HCT116 (cell line): ENCODE data around the gene RAD9A.

Source experiments
- CEBPB ChIP-seq: IDR thresholded peaks from 2 replicates; pipeline ENCODE4 v1.6.1; 2012; ENCODE audit warnings: low read depth
- ELF1 ChIP-seq: IDR thresholded peaks from 2 replicates; pipeline ENCODE4 v1.6.1; 2012; ENCODE audit warnings: low read depth, borderline replicate concordance
- EZH2 ChIP-seq: fragments of 200-600 bp; sonication (generic); IDR thresholded peaks from 2 replicates; pipeline ENCODE4 v1.6.1; 2017; ENCODE audit warnings: antibody characterized with exemption, mixed run types
- POLR2A ChIP-seq: IDR thresholded peaks from 2 replicates; pipeline ENCODE4 v1.7.0; 2011; ENCODE audit warnings: borderline replicate concordance; ENCODE audit not compliant: insufficient read depth, insufficient read length; ENCODE audit errors: extremely low read depth
- POLR2AphosphoS5 ChIP-seq: IDR thresholded peaks from 2 replicates; pipeline ENCODE4 v1.6.1; 2011; ENCODE audit warnings: mild to moderate bottlenecking, low read depth, low read length, moderate library complexity
- RAD21 ChIP-seq: IDR thresholded peaks from 2 replicates; pipeline ENCODE4 v1.6.1; 2012; ENCODE audit warnings: low read depth, mild to moderate bottlenecking
- SP1 ChIP-seq: IDR thresholded peaks from 2 replicates; pipeline ENCODE4 v1.6.1; 2012; ENCODE audit warnings: low read depth
- TF ChIP-seq, protein P1 (sequence below), 3 experiments: fragments of 200-600 bp in 1 of 3; sonication (generic) in 1 of 3; IDR thresholded peaks in 2 of 3; conservative IDR thresholded peaks in 1 of 3; 2 replicates each; pipeline ENCODE4 v1.5.1; 2012 to 2017; ENCODE audit warnings: low read depth in 2 of 3, low read length in 2 of 3, antibody characterized with exemption in 1 of 3, borderline replicate concordance in 1 of 3, control low read depth in 1 of 3, mild to moderate bottlenecking in 1 of 3, mixed read lengths in 1 of 3, mixed run types in 1 of 3, moderate library complexity in 1 of 3; ENCODE audit not compliant: insufficient read depth in 1 of 3
- TF ChIP-seq, protein P2 (sequence below): IDR thresholded peaks from 2 replicates; pipeline ENCODE4 v1.6.1; 2012; ENCODE audit warnings: low read depth
- TF ChIP-seq, protein P3 (sequence below): IDR thresholded peaks from 2 replicates; pipeline ENCODE4 v1.6.1; 2011; ENCODE audit warnings: mild to moderate bottlenecking, low read length, moderate library complexity; ENCODE audit not compliant: insufficient replicate concordance; ENCODE audit errors: extremely low read depth

DNA sequence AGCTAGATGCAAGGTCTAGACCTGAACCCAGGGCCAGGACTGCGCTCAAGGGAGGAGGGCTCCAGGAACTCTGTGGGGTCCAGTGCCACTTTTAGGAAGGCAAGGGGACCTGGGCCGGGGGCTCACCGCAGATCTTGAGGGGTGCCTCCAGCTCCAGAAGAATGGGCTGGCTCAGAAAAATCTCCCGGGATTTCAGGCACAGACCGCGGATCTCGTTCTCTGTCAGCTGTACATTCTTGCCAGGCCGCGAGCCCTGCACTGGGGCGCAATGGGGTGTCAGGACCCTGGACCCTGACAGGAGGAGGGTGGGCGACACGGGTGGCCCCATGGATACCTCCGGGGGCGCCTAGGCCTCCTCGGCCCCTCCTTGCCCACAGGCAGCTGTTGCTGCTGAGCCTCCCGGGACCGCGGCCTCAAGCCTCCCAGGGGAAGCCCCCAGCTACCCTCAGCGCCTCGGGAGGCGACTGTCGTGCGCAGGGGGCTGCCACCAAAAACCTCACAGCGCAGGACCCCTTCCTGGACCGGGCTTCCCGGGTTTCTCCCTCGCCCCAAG lies 9.2 kb downstream of the RAD9A start:
- TF ChIP-seq POLR2AphosphoS5 (no peak), POLR2A (no peak), CEBPB (no peak), ELF1 (no peak), RAD21 (no peak), SP1 (no peak), EZH2 (no peak)
- TF ChIP-seq, protein P1, sequence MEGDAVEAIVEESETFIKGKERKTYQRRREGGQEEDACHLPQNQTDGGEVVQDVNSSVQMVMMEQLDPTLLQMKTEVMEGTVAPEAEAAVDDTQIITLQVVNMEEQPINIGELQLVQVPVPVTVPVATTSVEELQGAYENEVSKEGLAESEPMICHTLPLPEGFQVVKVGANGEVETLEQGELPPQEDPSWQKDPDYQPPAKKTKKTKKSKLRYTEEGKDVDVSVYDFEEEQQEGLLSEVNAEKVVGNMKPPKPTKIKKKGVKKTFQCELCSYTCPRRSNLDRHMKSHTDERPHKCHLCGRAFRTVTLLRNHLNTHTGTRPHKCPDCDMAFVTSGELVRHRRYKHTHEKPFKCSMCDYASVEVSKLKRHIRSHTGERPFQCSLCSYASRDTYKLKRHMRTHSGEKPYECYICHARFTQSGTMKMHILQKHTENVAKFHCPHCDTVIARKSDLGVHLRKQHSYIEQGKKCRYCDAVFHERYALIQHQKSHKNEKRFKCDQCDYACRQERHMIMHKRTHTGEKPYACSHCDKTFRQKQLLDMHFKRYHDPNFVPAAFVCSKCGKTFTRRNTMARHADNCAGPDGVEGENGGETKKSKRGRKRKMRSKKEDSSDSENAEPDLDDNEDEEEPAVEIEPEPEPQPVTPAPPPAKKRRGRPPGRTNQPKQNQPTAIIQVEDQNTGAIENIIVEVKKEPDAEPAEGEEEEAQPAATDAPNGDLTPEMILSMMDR (IDR thresholded peaks at IDR 0.05 in 2 of 3, conservative IDR thresholded peaks at IDR 0.05 in 1 of 3; ENCODE audit: borderline replicate concordance in 1 of 3, insufficient read depth in 1 of 3, low read depth in 2 of 3, low read length in 2 of 3): no peak
- TF ChIP-seq, protein P2, sequence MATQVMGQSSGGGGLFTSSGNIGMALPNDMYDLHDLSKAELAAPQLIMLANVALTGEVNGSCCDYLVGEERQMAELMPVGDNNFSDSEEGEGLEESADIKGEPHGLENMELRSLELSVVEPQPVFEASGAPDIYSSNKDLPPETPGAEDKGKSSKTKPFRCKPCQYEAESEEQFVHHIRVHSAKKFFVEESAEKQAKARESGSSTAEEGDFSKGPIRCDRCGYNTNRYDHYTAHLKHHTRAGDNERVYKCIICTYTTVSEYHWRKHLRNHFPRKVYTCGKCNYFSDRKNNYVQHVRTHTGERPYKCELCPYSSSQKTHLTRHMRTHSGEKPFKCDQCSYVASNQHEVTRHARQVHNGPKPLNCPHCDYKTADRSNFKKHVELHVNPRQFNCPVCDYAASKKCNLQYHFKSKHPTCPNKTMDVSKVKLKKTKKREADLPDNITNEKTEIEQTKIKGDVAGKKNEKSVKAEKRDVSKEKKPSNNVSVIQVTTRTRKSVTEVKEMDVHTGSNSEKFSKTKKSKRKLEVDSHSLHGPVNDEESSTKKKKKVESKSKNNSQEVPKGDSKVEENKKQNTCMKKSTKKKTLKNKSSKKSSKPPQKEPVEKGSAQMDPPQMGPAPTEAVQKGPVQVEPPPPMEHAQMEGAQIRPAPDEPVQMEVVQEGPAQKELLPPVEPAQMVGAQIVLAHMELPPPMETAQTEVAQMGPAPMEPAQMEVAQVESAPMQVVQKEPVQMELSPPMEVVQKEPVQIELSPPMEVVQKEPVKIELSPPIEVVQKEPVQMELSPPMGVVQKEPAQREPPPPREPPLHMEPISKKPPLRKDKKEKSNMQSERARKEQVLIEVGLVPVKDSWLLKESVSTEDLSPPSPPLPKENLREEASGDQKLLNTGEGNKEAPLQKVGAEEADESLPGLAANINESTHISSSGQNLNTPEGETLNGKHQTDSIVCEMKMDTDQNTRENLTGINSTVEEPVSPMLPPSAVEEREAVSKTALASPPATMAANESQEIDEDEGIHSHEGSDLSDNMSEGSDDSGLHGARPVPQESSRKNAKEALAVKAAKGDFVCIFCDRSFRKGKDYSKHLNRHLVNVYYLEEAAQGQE: no peak
- TF ChIP-seq, protein P3, sequence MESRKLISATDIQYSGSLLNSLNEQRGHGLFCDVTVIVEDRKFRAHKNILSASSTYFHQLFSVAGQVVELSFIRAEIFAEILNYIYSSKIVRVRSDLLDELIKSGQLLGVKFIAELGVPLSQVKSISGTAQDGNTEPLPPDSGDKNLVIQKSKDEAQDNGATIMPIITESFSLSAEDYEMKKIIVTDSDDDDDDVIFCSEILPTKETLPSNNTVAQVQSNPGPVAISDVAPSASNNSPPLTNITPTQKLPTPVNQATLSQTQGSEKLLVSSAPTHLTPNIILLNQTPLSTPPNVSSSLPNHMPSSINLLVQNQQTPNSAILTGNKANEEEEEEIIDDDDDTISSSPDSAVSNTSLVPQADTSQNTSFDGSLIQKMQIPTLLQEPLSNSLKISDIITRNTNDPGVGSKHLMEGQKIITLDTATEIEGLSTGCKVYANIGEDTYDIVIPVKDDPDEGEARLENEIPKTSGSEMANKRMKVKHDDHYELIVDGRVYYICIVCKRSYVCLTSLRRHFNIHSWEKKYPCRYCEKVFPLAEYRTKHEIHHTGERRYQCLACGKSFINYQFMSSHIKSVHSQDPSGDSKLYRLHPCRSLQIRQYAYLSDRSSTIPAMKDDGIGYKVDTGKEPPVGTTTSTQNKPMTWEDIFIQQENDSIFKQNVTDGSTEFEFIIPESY: no peak
